ENCODE results near the gene ADAMTS8. TPM values are rescaled to one million over a fixed set of nuclear protein-coding genes. Genes with fewer than 3 reads are reported as not detected.

ADAMTS8 gene
- polyA plus RNA-seq, 10 donors, result 8.3 to 13.4 (median 11.4) TPM

Other genes with a start within 250 kb of the ADAMTS8 start
- gene ZBTB44, start 113.7 kb downstream of the ADAMTS8 start, polyA plus RNA-seq (ENCODE audit: insufficient read length in 10 of 10), result 10 to 100 TPM; 23.6 to 39.4 (median 30.9) TPM
- gene ADAMTS15, start 20.0 kb upstream of the ADAMTS8 start, polyA plus RNA-seq (ENCODE audit: insufficient read length in 10 of 10), result 10 to 100 TPM; 16.6 to 28.9 (median 21.3) TPM